ENCODE measurements around the gene NUBP2. TPM values are rescaled to one million over a fixed set of nuclear protein-coding genes. Genes with fewer than 3 reads are reported as not detected.

NUBP2 gene
- total RNA-seq, 1 experiment from 2014 or later = 103 TPM

- intact Hi-C loops (cut with micrococcal nuclease) = no loop called here
Observed at GRCh38 chr16:1789643-1790045, 6.9 kb downstream of the NUBP2 start.

GRCh38 chr16:1790261-1790610 is 7.5 kb downstream of the NUBP2 start:
- ATAC-seq = no peak
- ChIA-PET RAD21 (ENCODE audit: low non-redundant PET in 1 of 2, low total read pairs in 2 of 2, uncharacterized antibody in 2 of 2, unreplicated experiment in 2 of 2) (no interaction called here), CTCF (no interaction called here)

More at GRCh38 chr16:1789643-1790045, 6.9 kb downstream of the NUBP2 start:
- no peaks in the 10 kb centered on the region; a peak in 2 of 4 replicates for H3K36me3 ChIP-seq (ENCODE audit: control insufficient read depth in 1 of 2, insufficient read depth in 2 of 2, low read length in 2 of 2)
- no peaks in the 10 kb centered on the region for H3K9me3 ChIP-seq (ENCODE audit: control insufficient read depth in 1 of 2, insufficient read depth in 1 of 2, low read depth in 1 of 2, low read length in 2 of 2)
- no TSS peak for BruUV-seq (replicated peaks)
- no peak overlapping the region for H3K4me3 ChIP-seq (replicated peaks in 1 of 2; ENCODE audit: low read depth in 1 of 2, low read length in 2 of 2)
- no peak overlapping the region for H3K27ac ChIP-seq (ENCODE audit: low read depth, low read length)
- no peaks in the 10 kb centered on the region for H4K20me1 ChIP-seq (ENCODE audit: insufficient read depth)
- H3K9me2 ChIP-seq (ENCODE audit: insufficient read depth) = no peaks in the 10 kb centered on the region
- TF ChIP-seq JUND (IDR thresholded peaks at IDR 0.05) = no peak
- no peak for ATAC-seq
- ChIA-PET RAD21 (ENCODE audit: low non-redundant PET in 1 of 2, low total read pairs in 2 of 2, uncharacterized antibody in 2 of 2, unreplicated experiment in 2 of 2) (no interaction called here), POLR2A (no interaction called here), CTCF (no interaction called here)
- H3K9ac ChIP-seq (ENCODE audit: low read length) = no peak overlapping the region
- no peaks in the 10 kb centered on the region for H3K4me1 ChIP-seq (ENCODE audit: control insufficient read depth in 1 of 2, insufficient read depth in 2 of 2, low read length in 2 of 2)
- H2AFZ ChIP-seq (ENCODE audit: low read depth, low read length, poor library complexity, severe bottlenecking) = no peak overlapping the region
- DNase-seq (ENCODE audit: low read depth, low spot score) = no peak
- peaks cover 30% of the 10 kb centered on the region for H3K79me2 ChIP-seq (ENCODE audit: insufficient read depth, low read length)
- no peak overlapping the region for H3K4me2 ChIP-seq (ENCODE audit: low read length)
- H3K27me3 ChIP-seq (ENCODE audit: insufficient read depth, low read length) = no peaks in the 10 kb centered on the region

More at GRCh38 chr16:1790261-1790610, 7.5 kb downstream of the NUBP2 start:
- Histone ChIP-seq H4K20me1 (ENCODE audit: insufficient read depth) (no peaks in the 10 kb centered on the region), H2AFZ (ENCODE audit: low read depth, low read length, poor library complexity, severe bottlenecking) (no peak overlapping the region), H3K27ac (ENCODE audit: low read depth, low read length) (no peak overlapping the region), H3K27me3 (ENCODE audit: insufficient read depth, low read length) (no peaks in the 10 kb centered on the region), H3K79me2 (ENCODE audit: insufficient read depth, low read length) (peaks cover 24% of the 10 kb centered on the region), H3K4me2 (ENCODE audit: low read length) (no peak overlapping the region), H3K9me3 (ENCODE audit: control insufficient read depth in 1 of 2, insufficient read depth in 1 of 2, low read depth in 1 of 2, low read length in 2 of 2) (no peaks in the 10 kb centered on the region), H3K36me3 (ENCODE audit: control insufficient read depth in 1 of 2, insufficient read depth in 2 of 2, low read length in 2 of 2) (no peaks in the 10 kb centered on the region; a peak in 2 of 4 replicates), H3K9ac (ENCODE audit: low read length) (no peak overlapping the region), H3K4me3 (replicated peaks in 1 of 2; ENCODE audit: low read depth in 1 of 2, low read length in 2 of 2) (no peak overlapping the region), H3K9me2 (ENCODE audit: insufficient read depth) (no peaks in the 10 kb centered on the region), H3K4me1 (ENCODE audit: control insufficient read depth in 1 of 2, insufficient read depth in 2 of 2, low read length in 2 of 2) (no peaks in the 10 kb centered on the region)
- DNase-seq (ENCODE audit: low read depth, low spot score) = no peak
- TF ChIP-seq, protein P1, sequence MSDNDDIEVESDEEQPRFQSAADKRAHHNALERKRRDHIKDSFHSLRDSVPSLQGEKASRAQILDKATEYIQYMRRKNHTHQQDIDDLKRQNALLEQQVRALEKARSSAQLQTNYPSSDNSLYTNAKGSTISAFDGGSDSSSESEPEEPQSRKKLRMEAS (IDR thresholded peaks at IDR 0.05) = no peak
- TF ChIP-seq FOSL1 (IDR thresholded peaks at IDR 0.05; ENCODE audit: low read depth) = no peak
- no TSS peak for BruUV-seq (replicated peaks)
- POLR2A ChIA-PET = no interaction called here
- intact Hi-C loops (cut with micrococcal nuclease) = no loop called here
